Fibroblast of gingiva (primary cell): ENCODE measurements around the gene GRIN1.
"Not testable (repeated sequence)": the region's sequence is repeated elsewhere in the genome, so short reads cannot be mapped to it uniquely, and the experiment has no call there.

Source experiments
- DNase-seq: peaks from one replicate; pipeline ENCODE4 v3.0.0-alpha.2; 2011; ENCODE audit warnings: low read depth

Gene GRIN1

DNA sequence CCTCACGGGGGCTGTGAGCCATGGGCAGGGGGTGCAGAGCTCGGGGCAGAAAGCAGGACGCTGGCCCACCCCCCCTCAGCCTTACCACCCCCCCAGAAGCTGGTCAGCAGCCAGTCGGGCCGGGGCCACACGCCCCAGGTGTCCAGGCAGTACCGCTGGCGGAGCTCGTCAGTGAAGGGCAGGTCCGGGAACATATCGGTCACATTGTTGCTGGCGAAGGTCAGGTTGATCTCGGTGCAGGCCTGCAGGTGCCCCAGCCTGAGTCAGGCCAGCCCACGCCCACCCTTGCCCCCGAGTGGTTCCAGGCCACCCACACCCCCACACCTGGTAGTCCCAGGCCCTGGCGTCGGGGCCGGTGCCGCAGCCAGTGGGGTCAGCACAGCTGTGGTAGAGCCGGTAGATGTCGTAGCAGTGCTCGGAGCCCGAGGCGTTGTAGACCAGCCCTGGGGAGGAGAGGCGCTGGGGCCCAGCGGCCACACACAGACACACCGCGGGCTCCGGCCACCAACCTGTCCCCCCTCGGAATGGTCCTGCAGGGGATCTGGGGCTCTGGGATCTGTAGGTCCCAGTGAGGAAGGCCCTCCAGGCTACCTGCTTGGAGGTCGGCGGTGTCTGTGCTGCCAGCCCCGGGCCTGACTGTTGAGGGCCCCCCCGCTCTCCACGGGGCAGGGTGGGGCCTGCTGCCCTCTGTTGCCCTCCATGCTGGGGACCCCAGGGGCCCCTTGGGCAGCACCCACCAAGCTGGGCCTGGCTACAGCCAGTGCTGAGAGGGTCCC lies 27.0 kb upstream of the GRIN1 start:
- DNase-seq, result no peak

- DNase-seq, result no peak
Observed at GRCh38 chr9:137112564-137113384, 26.2 kb upstream of the GRIN1 start.

DNA sequence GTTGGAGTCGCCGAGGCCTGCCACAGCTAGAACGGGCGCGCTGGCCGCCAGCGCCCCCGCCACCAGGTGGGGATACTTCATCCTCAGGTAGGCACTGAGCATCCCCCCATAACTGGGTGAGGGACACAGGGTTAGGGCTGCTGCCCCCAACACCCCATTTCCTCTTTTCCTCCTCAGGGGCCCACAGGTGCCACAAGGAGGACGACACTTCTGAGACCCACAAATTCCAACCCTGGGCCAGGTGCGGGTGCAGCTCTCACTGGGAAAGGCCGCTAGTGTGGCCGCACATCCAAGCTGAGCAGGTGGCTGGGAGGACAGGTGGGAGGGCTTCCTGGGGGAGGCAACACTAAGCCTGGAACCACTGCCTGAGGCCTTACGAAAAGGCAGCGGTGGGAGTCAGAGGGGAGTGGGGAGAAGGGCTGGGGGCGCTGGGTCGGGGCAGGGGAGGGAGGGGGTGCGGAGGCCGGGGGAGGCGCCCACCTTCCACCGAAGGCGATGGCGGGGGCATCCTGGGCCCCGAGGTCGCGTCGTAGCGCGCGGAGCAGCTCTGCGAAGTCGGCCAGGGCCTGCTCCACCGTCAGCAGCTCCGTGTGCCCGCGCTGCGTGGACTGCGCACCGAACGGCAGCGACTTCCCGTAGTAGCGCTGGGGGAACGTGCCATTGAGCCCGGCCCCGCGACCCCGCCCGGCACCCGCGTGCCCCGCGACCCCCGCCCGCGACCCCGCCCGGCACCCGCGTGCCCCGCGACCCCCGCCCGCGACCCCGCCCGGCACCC lies 25.4 kb upstream of the GRIN1 start:
- no peak for DNase-seq

DNA sequence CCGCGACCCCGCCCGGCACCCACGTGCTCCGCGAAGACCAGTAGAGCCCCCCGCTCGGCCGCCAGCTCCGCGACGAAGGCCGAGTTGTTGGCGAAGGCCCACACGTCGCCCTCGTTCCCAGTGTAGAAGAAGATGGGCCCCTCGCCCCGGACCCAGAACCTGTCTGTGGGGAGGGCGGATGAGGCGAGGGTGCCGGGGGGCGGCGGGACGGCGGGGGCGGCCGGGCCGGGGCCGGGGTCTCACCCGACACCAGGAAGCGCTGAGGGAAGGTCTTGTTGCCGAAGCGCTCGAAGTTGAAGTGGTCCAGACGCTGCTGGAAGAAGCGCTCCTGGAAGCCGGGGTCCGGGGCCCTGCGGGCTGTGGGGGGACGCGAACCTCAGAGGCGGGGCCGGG lies 24.7 kb upstream of the GRIN1 start:
- DNase-seq, result no peak

GRCh38 chr9:137114613-137115393 lies 24.2 kb upstream of the GRIN1 start, which contains the start of gene DPP7:
Gene DPP7, minus strand, starts transcription at chr9:137114733. Its CDS starts 20 bp downstream, at chr9:137114713.
- DNase-seq, result peak; percentile 50

GRCh38 chr9:137115394-137116026 lies 23.4 kb upstream of the GRIN1 start:
- no peak for DNase-seq

DNA sequence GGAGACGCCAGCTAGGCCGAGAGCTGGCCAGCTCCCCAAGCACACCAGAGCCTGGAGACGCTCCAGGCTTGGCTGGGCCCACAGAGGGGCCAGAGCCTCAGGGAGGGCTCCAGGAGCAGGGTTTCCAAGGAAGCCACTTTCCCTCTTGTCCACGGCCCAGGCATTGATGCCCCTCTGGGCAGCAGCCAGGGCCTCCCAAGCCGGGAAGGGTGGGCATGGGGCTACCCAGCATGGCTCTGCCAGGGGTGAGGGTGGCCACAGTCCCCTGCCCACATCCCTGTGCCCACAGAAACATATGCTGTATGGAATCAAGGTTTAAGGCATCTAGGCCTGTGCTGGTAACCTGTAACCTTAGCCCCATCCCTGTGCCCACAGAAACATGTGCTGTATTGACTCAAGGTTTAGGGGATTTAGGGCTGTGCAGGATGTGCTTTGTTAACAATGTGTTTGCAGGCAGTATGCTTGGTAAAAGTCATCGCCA lies 22.9 kb upstream of the GRIN1 start:
- DNase-seq, result no peak

- no peak for DNase-seq
Observed at GRCh38 chr9:137116728-137117127, 22.2 kb upstream of the GRIN1 start.

DNA sequence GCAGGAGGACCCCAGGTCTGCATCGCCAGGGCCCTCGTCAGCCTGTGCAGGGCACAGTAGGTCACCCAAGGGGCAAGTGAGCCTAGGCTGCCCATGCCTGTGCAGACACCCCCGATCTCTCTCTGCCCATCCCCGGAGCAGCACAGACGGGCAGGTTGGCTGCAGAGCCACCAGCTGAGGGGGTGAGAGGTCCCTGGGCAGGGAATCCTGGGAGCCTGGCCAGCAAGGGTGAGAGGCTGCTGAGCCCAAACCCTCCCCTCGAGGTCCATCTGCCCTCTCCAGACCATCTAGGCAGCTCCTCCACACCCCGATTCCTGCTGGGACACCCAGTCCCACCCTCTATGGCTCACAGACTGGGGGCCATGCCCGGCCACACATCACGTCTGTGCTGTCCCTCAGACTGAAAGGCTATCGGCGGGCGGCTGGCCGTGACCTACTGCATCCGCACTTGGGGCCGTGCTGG lies 21.7 kb upstream of the GRIN1 start:
- DNase-seq, result no peak

DNA sequence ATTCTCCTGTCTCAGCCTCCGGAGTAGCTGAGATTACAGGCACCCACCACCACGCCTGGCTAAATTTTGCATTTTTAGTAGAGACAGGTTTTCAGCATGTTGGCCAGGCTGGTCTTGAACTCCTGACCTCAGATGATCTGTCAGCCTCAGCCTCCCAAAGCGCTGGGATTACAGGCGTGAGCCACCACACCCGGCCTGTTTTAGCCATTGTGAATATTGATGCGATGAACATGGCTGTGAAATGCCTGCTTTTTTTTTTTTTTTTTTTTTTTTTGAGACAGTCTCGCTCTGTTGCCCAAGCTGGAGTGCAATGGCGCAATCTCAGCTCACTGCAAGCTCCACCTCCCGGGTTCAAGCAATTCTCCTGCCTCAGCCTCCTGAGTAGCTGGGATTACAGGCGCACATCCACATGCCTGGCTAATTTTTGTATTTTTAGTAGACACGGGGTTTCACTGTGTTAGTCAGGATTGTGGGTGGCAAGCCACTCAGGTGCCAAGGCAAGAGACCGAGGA lies 20.8 kb upstream of the GRIN1 start:
- not testable (repeated sequence) for DNase-seq

- DNase-seq, result not testable (repeated sequence)
Observed at GRCh38 chr9:137121927-137122795, 16.8 kb upstream of the GRIN1 start.

DNA sequence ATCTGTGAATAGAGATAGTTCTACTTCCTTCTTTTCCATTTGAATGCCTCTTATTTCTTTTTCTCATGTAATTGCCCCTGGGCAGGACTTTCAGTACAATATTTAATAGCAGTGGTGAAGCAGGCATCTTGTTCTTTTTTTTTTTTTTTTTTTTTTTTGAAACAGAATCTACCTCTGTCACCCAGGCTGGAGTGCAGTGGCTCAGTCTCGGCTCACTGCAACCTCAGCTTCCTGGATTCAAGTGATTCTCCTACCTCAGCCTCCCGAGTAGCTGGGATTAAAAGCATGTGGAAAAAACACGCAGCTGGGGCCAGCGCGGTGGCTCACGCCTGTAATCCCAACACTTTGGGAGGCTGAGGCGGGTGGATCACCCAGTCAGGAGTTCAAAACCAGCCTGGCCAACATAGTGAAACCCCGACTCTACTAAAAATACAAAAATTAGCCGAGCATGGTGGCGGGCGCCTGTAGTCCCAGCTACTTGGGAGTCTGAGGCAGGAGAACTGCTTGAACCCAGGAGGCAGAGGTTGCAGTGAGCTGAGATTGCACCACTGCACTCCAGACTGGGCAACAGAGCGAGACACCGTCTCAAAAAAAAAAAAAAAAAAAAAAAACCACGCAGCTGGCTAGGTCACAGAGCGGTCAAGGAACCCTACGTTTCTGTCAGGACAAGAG lies 16.0 kb upstream of the GRIN1 start:
- DNase-seq, result not testable (repeated sequence)

GRCh38 chr9:137123468-137123837 lies 15.5 kb upstream of the GRIN1 start:
- no peak for DNase-seq

DNA sequence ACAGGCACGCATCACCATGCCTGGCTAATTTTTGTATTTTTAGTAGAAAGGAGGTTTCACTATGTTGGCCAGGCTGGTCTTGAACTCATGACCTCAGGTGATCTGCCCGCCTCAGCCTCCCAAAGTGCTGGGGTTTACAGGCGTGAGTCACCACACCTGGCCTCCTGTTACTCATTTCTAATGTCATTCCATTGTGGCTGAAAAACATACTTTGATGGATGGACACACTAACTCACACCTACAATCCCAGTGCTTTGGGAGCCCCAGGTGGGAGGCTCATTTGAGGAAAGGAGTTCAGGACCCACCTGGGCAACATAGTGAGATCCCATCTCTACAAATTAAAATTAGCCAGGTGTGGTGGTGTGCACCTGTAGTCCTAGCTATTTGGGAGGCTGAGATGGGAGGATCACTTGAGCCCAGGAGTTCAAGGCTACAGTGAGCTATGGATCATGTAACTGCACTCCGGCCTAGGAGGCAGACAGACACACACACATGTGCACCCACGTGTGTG lies 14.9 kb upstream of the GRIN1 start:
- DNase-seq, result not testable (repeated sequence)

GRCh38 chr9:137126786-137127185 lies 12.2 kb upstream of the GRIN1 start:
- DNase-seq, result no peak

- no peak for DNase-seq
Observed at GRCh38 chr9:137127301-137128157, 11.4 kb upstream of the GRIN1 start.

- DNase-seq, result no peak
Observed at GRCh38 chr9:137128158-137128861, 10.6 kb upstream of the GRIN1 start.
